HG02970 (cell line): Measurements from ENCODE around the gene DPF1.
"Not testable (repeated sequence)": the region's sequence is repeated elsewhere in the genome, so short reads cannot be mapped to it uniquely, and the experiment has no call there.

Source experiments
- ATAC-seq: cut with Tn5 transposase; IDR thresholded peaks from one replicate; pipeline ENCODE4 v1.9.1; 2021; ENCODE audit warnings: mild to moderate bottlenecking, moderate library complexity, moderate number of reproducible peaks; ENCODE audit not compliant: unreplicated experiment, low FRiP score

Gene DPF1

GRCh38 chr19:38224014-38224862 lies at the start of gene DPF1:
Gene DPF1 (minus strand): TSS chr19:38224222. CDS start chr19:38224142, 80 bp downstream.
- ATAC-seq: no peak

- ATAC-seq: no peak
Observed at GRCh38 chr19:38273499-38273898, 49.5 kb upstream of the DPF1 start.

- ATAC-seq: no peak
Observed at GRCh38 chr19:38270587-38271167, 46.7 kb upstream of the DPF1 start.

- no peak for ATAC-seq
Observed at GRCh38 chr19:38268539-38268938, 44.5 kb upstream of the DPF1 start.

GRCh38 chr19:38267761-38268483 lies 43.9 kb upstream of the DPF1 start:
- ATAC-seq: no peak

GRCh38 chr19:38266981-38267597 lies 43.1 kb upstream of the DPF1 start:
- no peak for ATAC-seq

GRCh38 chr19:38265921-38266429 lies 42.0 kb upstream of the DPF1 start:
- ATAC-seq: no peak

GRCh38 chr19:38265213-38265861 lies 41.3 kb upstream of the DPF1 start:
- no peak for ATAC-seq

- no peak for ATAC-seq
Observed at GRCh38 chr19:38264486-38265212, 40.6 kb upstream of the DPF1 start, which contains the start of gene SPINT2. Gene SPINT2 (plus strand): TSS chr19:38264573. CDS start chr19:38264893, 320 bp downstream.

GRCh38 chr19:38263689-38264485 lies 39.9 kb upstream of the DPF1 start:
- no peak for ATAC-seq

- ATAC-seq: no peak
Observed at GRCh38 chr19:38262585-38263268, 38.7 kb upstream of the DPF1 start.

- ATAC-seq: not testable (repeated sequence)
Observed at GRCh38 chr19:38261942-38262341, 37.9 kb upstream of the DPF1 start.

- no peak for ATAC-seq
Observed at GRCh38 chr19:38255383-38256014, 31.5 kb upstream of the DPF1 start.

- no peak for ATAC-seq
Observed at GRCh38 chr19:38253788-38254187, 29.8 kb upstream of the DPF1 start.

- ATAC-seq: no peak
Observed at GRCh38 chr19:38252941-38253691, 29.1 kb upstream of the DPF1 start.

GRCh38 chr19:38252385-38252784 lies 28.4 kb upstream of the DPF1 start:
- ATAC-seq: no peak

- ATAC-seq: no peak
Observed at GRCh38 chr19:38251564-38252051, 27.6 kb upstream of the DPF1 start.
